ENCODE measurements around the gene CHCHD6. TPM values are rescaled to one million over a fixed set of nuclear protein-coding genes. Genes with fewer than 3 reads are reported as not detected.

Gene CHCHD6
- total and polyA plus RNA-seq, 2 of the 4 experiments (the other 2 are of a cell fraction), result 18.8 to 28.9 TPM

DNA sequence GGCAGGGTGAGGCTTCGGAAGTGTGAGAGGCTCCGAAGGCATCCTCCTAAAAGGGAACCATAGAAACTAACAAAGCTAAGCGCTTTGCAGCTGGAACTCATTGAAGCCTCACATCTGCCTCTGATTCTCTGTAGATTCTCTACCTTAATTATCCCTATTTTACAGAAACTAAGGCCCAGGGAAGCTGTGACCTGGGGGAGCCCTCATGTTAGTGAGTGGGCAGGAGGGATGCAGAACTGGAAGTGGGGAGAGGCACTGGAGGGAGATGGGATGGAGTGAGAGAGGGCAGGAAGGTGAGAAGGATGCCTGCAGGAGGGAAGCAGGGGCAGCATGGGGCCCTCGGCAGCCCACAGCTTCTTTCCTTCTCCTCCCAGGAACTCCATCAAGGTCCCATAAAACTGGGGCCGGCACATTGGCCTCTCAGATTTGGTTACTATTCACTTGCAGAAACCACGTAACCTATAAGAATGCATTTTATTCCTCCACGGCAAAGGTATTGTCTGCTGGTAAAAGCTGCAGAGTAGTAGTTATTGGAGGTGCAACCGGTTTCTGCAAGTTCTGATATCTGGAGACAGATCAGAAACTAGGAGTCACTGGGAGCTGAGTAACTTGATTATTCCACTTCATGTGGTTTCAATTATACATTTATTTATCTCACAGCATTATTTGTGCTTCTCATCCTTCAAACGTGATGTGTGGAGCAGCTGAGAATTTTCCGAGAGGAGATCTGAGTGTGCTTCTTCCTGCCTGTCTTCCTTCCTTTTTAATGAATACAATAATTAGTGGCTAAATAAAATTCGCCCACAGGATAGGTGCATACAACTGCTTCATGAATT, 24.0 kb upstream of the CHCHD6 start:
- Histone ChIP-seq H3K9ac (ENCODE audit: low read depth, low read length) (no peak overlapping the region), H3K4ac (ENCODE audit: low read depth, low read length) (no peak overlapping the region), H2BK20ac (ENCODE audit: low read depth, low read length) (no peak overlapping the region), H4K5ac (ENCODE audit: low read depth, low read length) (no peak overlapping the region), H3K18ac (ENCODE audit: low read depth, low read length) (no peak overlapping the region), H3K9me3 (ENCODE audit: control insufficient read depth, insufficient read depth, low read length) (no peaks in the 10 kb centered on the region), H4K8ac (ENCODE audit: low read depth in 2 of 2, low read length in 2 of 2) (no peak overlapping the region), H4K20me1 (ENCODE audit: insufficient read depth, low read length) (no peaks in the 10 kb centered on the region), H3K79me1 (ENCODE audit: low read depth in 1 of 2, low read length in 2 of 2) (no peaks in the 10 kb centered on the region), H2AK9ac (replicated peaks; ENCODE audit: low read depth, low read length, poor library complexity) (no peak overlapping the region), H2AK5ac (ENCODE audit: low read depth, low read length) (no peak overlapping the region), H3K56ac (ENCODE audit: extremely low read depth, insufficient read depth, low read length) (no peak overlapping the region), H3K4me1 (ENCODE audit: control insufficient read depth, insufficient read depth, low read length) (no peaks in the 10 kb centered on the region), H2BK5ac (ENCODE audit: low read depth, low read length, poor library complexity, severe bottlenecking) (no peak overlapping the region), H3K4me3 (ENCODE audit: insufficient read depth, low read depth, low read length) (no peak overlapping the region), H3K9me1 (ENCODE audit: insufficient read depth, low read length) (no peaks in the 10 kb centered on the region), H3K14ac (replicated peaks; ENCODE audit: low read depth, low read length) (no peak overlapping the region), H4K91ac (ENCODE audit: insufficient read depth, low read depth, low read length) (no peak overlapping the region), H2BK120ac (ENCODE audit: low read depth, low read length) (no peak overlapping the region), H2AFZ (replicated peaks; ENCODE audit: low read length, poor library complexity) (no peak overlapping the region), H3K23ac (ENCODE audit: low read depth, low read length) (no peak overlapping the region), H3K27me3 (ENCODE audit: control insufficient read depth, insufficient read depth, low read length) (peaks cover 39% of the 10 kb centered on the region), H3K27ac (ENCODE audit: insufficient read depth, low read length) (no peak overlapping the region), H2BK15ac (ENCODE audit: low read depth, low read length) (no peak overlapping the region), H3K36me3 (ENCODE audit: control insufficient read depth, insufficient read depth, low read length) (no peaks in the 10 kb centered on the region), H3K4me2 (ENCODE audit: low read depth, low read length) (no peak overlapping the region)
- intact Hi-C loops (cut with micrococcal nuclease) (loop anchor here (1.0 to 2.0 kb wide), 7 partner anchors 73 to 865 kb away; no protein-coding TSS in a partner anchor), in situ Hi-C loops (cut with MboI; ENCODE audit: low sequenced_read_pairs) (loop anchor here (5.0 to 10.0 kb wide), 2 partner anchors 777 to 865 kb away; no protein-coding TSS in a partner anchor), dilution Hi-C loops (cut with HindIII; ENCODE audit: low sequenced_read_pairs, unreplicated experiment) (no loop called here)
- DNase-seq (no peak), ATAC-seq (ENCODE audit: low read depth) (no peak)
- CTCF ChIA-PET, result interaction anchor here (0.7 to 1.8 kb wide), 4 partner anchors 302 to 776 kb away, joined by 3 to 4 read pairs (median 4); partner anchors contain the start of gene PLXNA1
- no TSS peak for BruUV-seq (replicated peaks)
- no CpG with 5 or more reads among the region's 11 CpGs for WGBS, 2 experiments (ENCODE audit: extremely low coverage in 2 of 2, insufficient read length in 1 of 2)
- POLR2A ChIA-PET (ENCODE audit: unreplicated experiment), result interaction anchor here (0.6 kb wide), 1 partner anchor 673 kb away, joined by 3 read pairs; no protein-coding TSS in a partner anchor
- no peak for TF ChIP-seq RAD21 (IDR thresholded peaks at IDR 0.05; ENCODE audit: low read length)
- TF ChIP-seq CHD1 (IDR thresholded peaks at IDR 0.05; ENCODE audit: low read depth, low read length), result no peak
- no peak for TF ChIP-seq ELK1 (IDR thresholded peaks at IDR 0.05; ENCODE audit: borderline replicate concordance, low read depth, low read length)
- TF ChIP-seq FOS (IDR thresholded peaks at IDR 0.05; ENCODE audit: low read depth, low read length), result no peak
- no peak for TF ChIP-seq RCOR1 (IDR thresholded peaks at IDR 0.05; ENCODE audit: insufficient replicate concordance, low read length)
- TF ChIP-seq MAFK (IDR thresholded peaks at IDR 0.05; ENCODE audit: low read depth, low read length), result no peak
- TF ChIP-seq MAZ (IDR thresholded peaks at IDR 0.05; ENCODE audit: borderline replicate concordance, low read depth, low read length), result no peak
- TF ChIP-seq POLR2A (IDR thresholded peaks at IDR 0.05; ENCODE audit: low read depth, low read length), result no peak
- no peak for TF ChIP-seq BHLHE40 (IDR thresholded peaks at IDR 0.05; ENCODE audit: low read depth, low read length)
- no peak for TF ChIP-seq CEBPB (IDR thresholded peaks at IDR 0.05; ENCODE audit: low read depth, low read length)
- TF ChIP-seq RFX5 (IDR thresholded peaks at IDR 0.05; ENCODE audit: low read depth, low read length), result no peak
- TF ChIP-seq, protein P1, sequence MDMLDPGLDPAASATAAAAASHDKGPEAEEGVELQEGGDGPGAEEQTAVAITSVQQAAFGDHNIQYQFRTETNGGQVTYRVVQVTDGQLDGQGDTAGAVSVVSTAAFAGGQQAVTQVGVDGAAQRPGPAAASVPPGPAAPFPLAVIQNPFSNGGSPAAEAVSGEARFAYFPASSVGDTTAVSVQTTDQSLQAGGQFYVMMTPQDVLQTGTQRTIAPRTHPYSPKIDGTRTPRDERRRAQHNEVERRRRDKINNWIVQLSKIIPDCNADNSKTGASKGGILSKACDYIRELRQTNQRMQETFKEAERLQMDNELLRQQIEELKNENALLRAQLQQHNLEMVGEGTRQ (IDR thresholded peaks at IDR 0.05; ENCODE audit: low read depth, low read length), result no peak
- TF ChIP-seq NFE2L2 (IDR thresholded peaks at IDR 0.05; ENCODE audit: low read depth, low read length), result no peak
- no peak for TF ChIP-seq MXI1 (IDR thresholded peaks at IDR 0.05; ENCODE audit: borderline replicate concordance, low read depth, low read length)
- no peak for TF ChIP-seq SMC3 (IDR thresholded peaks at IDR 0.05; ENCODE audit: low read depth, low read length)

Measured in IMR-90 (cell line).